Measurements from ENCODE around the gene ELN. TPM values are rescaled to one million over a fixed set of nuclear protein-coding genes. Genes with fewer than 3 reads are reported as not detected.

Gene ELN
- total RNA-seq, 2 experiments from 2014 or later, result not detected

GRCh38 chr7:74058486-74058885 is 30.5 kb downstream of the ELN start:
- Mint-ChIP-seq H3K4me1 (ENCODE audit: low read depth) (no peaks in the 10 kb centered on the region), H3K27me3 (no peaks in the 10 kb centered on the region), H3K9me3 (no peaks in the 10 kb centered on the region), H3K27ac (no peak overlapping the region), H3K36me3 (ENCODE audit: low read depth) (no peaks in the 10 kb centered on the region), H3K4me3 (no peak overlapping the region)
- Histone ChIP-seq H3K9me3 (ENCODE audit: control insufficient read depth in 1 of 2, insufficient read depth in 1 of 2, low read length in 2 of 2) (peaks cover 0 to 5% of the 10 kb centered on the region in 2 experiments), H3K4me3 (ENCODE audit: low read length) (no peak overlapping the region), H3K36me3 (ENCODE audit: insufficient read depth, low read length) (no peaks in the 10 kb centered on the region), H3K27me3 (ENCODE audit: control insufficient read depth in 1 of 2, insufficient read depth in 2 of 2, low read length in 2 of 2) (peaks cover 0 to 3% of the 10 kb centered on the region in 2 experiments), H3K4me1 (ENCODE audit: insufficient read depth, low read length) (peaks cover 10% of the 10 kb centered on the region), H3K27ac (ENCODE audit: low read depth in 1 of 2, low read length in 2 of 2) (no peak overlapping the region)
- intact Hi-C loops (cut with DNase I, micrococcal nuclease), result no loop called here
- ChIA-PET POLR2A (no interaction called here), CTCF (no interaction called here)
- no peak for TF ChIP-seq CTCF (IDR thresholded peaks at IDR 0.05)
- no peak for ATAC-seq (ENCODE audit: poor library complexity)
- no peak for DNase-seq

- H3K27ac ChIP-seq (ENCODE audit: low read depth in 1 of 2, low read length in 2 of 2), result no peak overlapping the region
- no peaks in the 10 kb centered on the region for H3K9me3 Mint-ChIP-seq
- peaks cover 0 to 5% of the 10 kb centered on the region in 2 experiments for H3K9me3 ChIP-seq (ENCODE audit: control insufficient read depth in 1 of 2, insufficient read depth in 1 of 2, low read length in 2 of 2)
- CTCF ChIA-PET, result no interaction called here
- H3K27ac Mint-ChIP-seq, result no peak overlapping the region
- H3K27me3 Mint-ChIP-seq, result no peaks in the 10 kb centered on the region
- intact Hi-C loops (cut with DNase I, micrococcal nuclease), result no loop called here
- DNase-seq, result no peak
- no peak for TF ChIP-seq CTCF (IDR thresholded peaks at IDR 0.05)
- H3K4me3 ChIP-seq (ENCODE audit: low read length), result no peak overlapping the region
- no peak for ATAC-seq (ENCODE audit: poor library complexity)
- H3K4me1 ChIP-seq (ENCODE audit: insufficient read depth, low read length), result peaks cover 10% of the 10 kb centered on the region
- H3K36me3 Mint-ChIP-seq (ENCODE audit: low read depth), result no peaks in the 10 kb centered on the region
- peaks cover 0 to 3% of the 10 kb centered on the region in 2 experiments for H3K27me3 ChIP-seq (ENCODE audit: control insufficient read depth in 1 of 2, insufficient read depth in 2 of 2, low read length in 2 of 2)
- H3K4me1 Mint-ChIP-seq (ENCODE audit: low read depth), result no peaks in the 10 kb centered on the region
- POLR2A ChIA-PET, result no interaction called here
- H3K36me3 ChIP-seq (ENCODE audit: insufficient read depth, low read length), result no peaks in the 10 kb centered on the region
- H3K4me3 Mint-ChIP-seq, result no peak overlapping the region
Measured at GRCh38 chr7:74059037-74059436, 31.1 kb downstream of the ELN start.

- Mint-ChIP-seq H3K27ac (no peak overlapping the region), H3K36me3 (ENCODE audit: low read depth) (no peaks in the 10 kb centered on the region), H3K27me3 (no peaks in the 10 kb centered on the region), H3K4me1 (ENCODE audit: low read depth) (no peaks in the 10 kb centered on the region), H3K9me3 (no peaks in the 10 kb centered on the region), H3K4me3 (no peak overlapping the region)
- peaks cover 0 to 3% of the 10 kb centered on the region in 2 experiments for H3K27me3 ChIP-seq (ENCODE audit: control insufficient read depth in 1 of 2, insufficient read depth in 2 of 2, low read length in 2 of 2)
- intact Hi-C loops (cut with DNase I, micrococcal nuclease), result no loop called here
- ATAC-seq (ENCODE audit: poor library complexity) (no peak), DNase-seq (no peak)
- peaks cover 0 to 5% of the 10 kb centered on the region in 2 experiments for H3K9me3 ChIP-seq (ENCODE audit: control insufficient read depth in 1 of 2, insufficient read depth in 1 of 2, low read length in 2 of 2)
- no peak overlapping the region for H3K4me3 ChIP-seq (ENCODE audit: low read length)
- ChIA-PET POLR2A (no interaction called here), CTCF (no interaction called here)
- TF ChIP-seq CTCF (IDR thresholded peaks at IDR 0.05), result no peak
- H3K36me3 ChIP-seq (ENCODE audit: insufficient read depth, low read length), result no peaks in the 10 kb centered on the region
- H3K27ac ChIP-seq (ENCODE audit: low read depth in 1 of 2, low read length in 2 of 2), result no peak overlapping the region
- peaks cover 10% of the 10 kb centered on the region for H3K4me1 ChIP-seq (ENCODE audit: insufficient read depth, low read length)
Measured at GRCh38 chr7:74059681-74060588, 32.0 kb downstream of the ELN start.

Data from CD4-positive, alpha-beta T cell (primary cell).